ENCODE data around the gene PGLYRP4.

PGLYRP4 gene

DNA sequence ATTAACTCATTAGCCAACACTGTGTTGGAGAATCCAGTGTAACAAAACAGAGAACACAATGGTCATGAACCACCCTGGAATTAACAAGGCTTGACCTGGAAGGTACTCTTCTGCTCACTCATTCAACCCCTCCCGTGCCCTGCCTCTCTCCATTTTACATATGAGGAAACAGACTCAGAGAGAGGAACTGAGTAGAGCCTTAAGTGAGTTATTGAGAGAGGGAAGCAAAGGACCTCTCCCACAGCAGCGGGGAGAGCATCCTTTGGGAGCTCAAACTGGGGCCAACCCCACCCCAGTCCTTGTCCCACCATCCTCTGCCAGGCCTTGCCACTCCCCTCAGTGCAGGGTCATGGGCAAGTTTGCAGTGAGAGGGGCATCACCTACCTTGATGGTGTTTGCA lies 25.4 kb upstream of the PGLYRP4 start:
- TF ChIP-seq, protein P1, sequence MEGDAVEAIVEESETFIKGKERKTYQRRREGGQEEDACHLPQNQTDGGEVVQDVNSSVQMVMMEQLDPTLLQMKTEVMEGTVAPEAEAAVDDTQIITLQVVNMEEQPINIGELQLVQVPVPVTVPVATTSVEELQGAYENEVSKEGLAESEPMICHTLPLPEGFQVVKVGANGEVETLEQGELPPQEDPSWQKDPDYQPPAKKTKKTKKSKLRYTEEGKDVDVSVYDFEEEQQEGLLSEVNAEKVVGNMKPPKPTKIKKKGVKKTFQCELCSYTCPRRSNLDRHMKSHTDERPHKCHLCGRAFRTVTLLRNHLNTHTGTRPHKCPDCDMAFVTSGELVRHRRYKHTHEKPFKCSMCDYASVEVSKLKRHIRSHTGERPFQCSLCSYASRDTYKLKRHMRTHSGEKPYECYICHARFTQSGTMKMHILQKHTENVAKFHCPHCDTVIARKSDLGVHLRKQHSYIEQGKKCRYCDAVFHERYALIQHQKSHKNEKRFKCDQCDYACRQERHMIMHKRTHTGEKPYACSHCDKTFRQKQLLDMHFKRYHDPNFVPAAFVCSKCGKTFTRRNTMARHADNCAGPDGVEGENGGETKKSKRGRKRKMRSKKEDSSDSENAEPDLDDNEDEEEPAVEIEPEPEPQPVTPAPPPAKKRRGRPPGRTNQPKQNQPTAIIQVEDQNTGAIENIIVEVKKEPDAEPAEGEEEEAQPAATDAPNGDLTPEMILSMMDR (IDR thresholded peaks at IDR 0.05), result no peak
- no peaks in the 10 kb centered on the region for H3K36me3 ChIP-seq
- H3K27me3 ChIP-seq, result peaks cover 0 to 3% of the 10 kb centered on the region in 2 donors
- no peaks in the 10 kb centered on the region for H3K9me3 ChIP-seq
- H3K27ac ChIP-seq, result no peak overlapping the region
- DNase-seq, result peak in 1 of 2 donors; percentile 37
- H3K4me1 ChIP-seq, result no peaks in the 10 kb centered on the region
- intact Hi-C loops (cut with DNase I; ENCODE audit: low total_unique reads), result no loop called here
- no peak overlapping the region for H3K4me3 ChIP-seq

DNA sequence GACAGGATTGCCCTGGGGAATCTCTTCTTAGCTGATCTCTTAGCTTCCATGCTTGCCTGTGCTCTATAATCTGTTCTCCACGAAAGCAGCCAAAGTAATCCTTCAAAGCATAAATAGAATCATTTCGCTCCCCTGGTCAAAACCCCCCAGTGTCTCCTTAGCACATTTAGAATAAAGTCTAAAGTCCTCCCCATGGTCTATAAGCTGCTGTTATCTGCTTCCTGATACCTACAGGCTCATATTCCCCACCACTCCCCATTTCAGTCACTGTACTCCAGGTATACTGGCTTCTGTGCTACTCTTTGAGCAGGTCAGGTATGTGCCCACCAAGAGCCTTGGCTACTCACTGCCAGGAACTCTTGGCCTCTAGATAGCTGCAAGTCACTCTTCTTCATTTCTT lies 23.9 kb upstream of the PGLYRP4 start:
- no peak overlapping the region for H3K4me3 ChIP-seq
- intact Hi-C loops (cut with DNase I; ENCODE audit: low total_unique reads), result no loop called here
- no peak overlapping the region for H3K27ac ChIP-seq

DNA sequence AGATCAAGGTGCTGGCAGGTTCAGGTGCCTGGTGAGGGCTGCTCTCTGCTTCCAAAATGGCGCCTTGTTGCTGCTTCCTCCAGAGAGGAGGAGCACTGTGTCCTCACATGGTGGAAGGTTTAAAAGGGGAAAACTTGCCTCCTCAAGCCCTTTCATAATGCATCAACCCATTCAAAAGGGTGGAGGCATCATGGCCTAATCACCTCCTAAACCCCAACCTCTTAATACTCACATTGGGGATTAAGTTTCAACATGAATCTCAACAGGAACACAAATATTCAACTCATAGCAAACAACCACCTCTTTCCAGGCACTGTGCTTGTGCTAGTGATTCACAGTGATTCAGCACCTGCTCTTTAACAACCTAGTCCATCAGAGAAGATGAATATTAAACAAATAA lies 22.6 kb upstream of the PGLYRP4 start:
- intact Hi-C loops (cut with DNase I; ENCODE audit: low total_unique reads), result no loop called here

More for the DNA sequence above, 23.9 kb upstream of the PGLYRP4 start:
- Histone ChIP-seq H3K27me3 (peaks cover 0 to 3% of the 10 kb centered on the region in 2 donors), H3K4me1 (no peaks in the 10 kb centered on the region), H3K36me3 (no peaks in the 10 kb centered on the region), H3K9me3 (no peaks in the 10 kb centered on the region)
- DNase-seq, result no peak
- TF ChIP-seq, protein P1 (IDR thresholded peaks at IDR 0.05), result no peak

DNA sequence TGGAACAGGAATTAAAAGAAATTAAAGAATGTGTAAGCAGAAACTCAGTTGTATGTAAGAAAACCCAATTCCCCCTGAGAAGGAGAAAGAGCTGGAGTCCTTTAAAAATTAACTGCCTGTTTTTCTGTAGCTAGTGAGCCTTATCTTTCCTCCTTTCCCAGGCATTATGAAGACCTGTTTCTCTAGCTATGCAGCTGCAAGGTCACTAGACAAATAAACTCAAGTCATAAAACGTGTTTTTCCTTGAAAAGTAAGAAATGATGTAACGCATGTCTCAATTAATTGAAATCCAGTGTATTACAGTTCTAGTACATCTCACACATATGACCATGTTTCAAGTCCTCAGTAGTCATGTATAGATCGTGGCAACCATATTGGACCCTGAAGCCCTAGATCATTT lies 21.5 kb upstream of the PGLYRP4 start:
- H3K4me3 ChIP-seq, result no peak overlapping the region
- H3K4me1 ChIP-seq, result peaks cover 0 to 6% (median 0%) of the 10 kb centered on the region in 4 donors
- peaks cover 0 to 10% of the 10 kb centered on the region in 2 donors for H3K27me3 ChIP-seq
- H3K27ac ChIP-seq, result no peak overlapping the region
- H3K36me3 ChIP-seq, result no peaks in the 10 kb centered on the region
- H3K9me3 ChIP-seq, result no peaks in the 10 kb centered on the region
- DNase-seq, result no peak
- TF ChIP-seq, protein P1 (IDR thresholded peaks at IDR 0.05), result no peak
- intact Hi-C loops (cut with DNase I; ENCODE audit: low total_unique reads), result no loop called here

More for the DNA sequence above, 22.6 kb upstream of the PGLYRP4 start:
- H3K9me3 ChIP-seq, result no peaks in the 10 kb centered on the region
- H3K4me1 ChIP-seq, result no peaks in the 10 kb centered on the region
- H3K4me3 ChIP-seq, result no peak overlapping the region
- H3K36me3 ChIP-seq, result no peaks in the 10 kb centered on the region
- DNase-seq, result no peak
- H3K27ac ChIP-seq, result no peak overlapping the region
- peaks cover 0 to 3% of the 10 kb centered on the region in 2 donors for H3K27me3 ChIP-seq
- TF ChIP-seq, protein P1 (IDR thresholded peaks at IDR 0.05), result no peak

GRCh38 chr1:153368495-153368894 lies 19.9 kb upstream of the PGLYRP4 start:
- Histone ChIP-seq H3K27ac (no peak overlapping the region), H3K36me3 (no peaks in the 10 kb centered on the region), H3K27me3 (peaks cover 0 to 13% of the 10 kb centered on the region in 2 donors), H3K4me1 (peaks cover 0 to 6% (median 0%) of the 10 kb centered on the region in 4 donors), H3K4me3 (no peak overlapping the region), H3K9me3 (no peaks in the 10 kb centered on the region)
- TF ChIP-seq, protein P1 (IDR thresholded peaks at IDR 0.05), result no peak
- intact Hi-C loops (cut with DNase I; ENCODE audit: low total_unique reads), result no loop called here
- no peak for DNase-seq

- peaks cover 0 to 13% of the 10 kb centered on the region in 2 donors for H3K27me3 ChIP-seq
- no peak overlapping the region for H3K27ac ChIP-seq
- H3K4me3 ChIP-seq, result no peak overlapping the region
- peaks cover 0 to 6% (median 0%) of the 10 kb centered on the region in 4 donors for H3K4me1 ChIP-seq
- no peak for DNase-seq
- intact Hi-C loops (cut with DNase I; ENCODE audit: low total_unique reads), result no loop called here
- H3K36me3 ChIP-seq, result no peaks in the 10 kb centered on the region
- TF ChIP-seq, protein P1 (IDR thresholded peaks at IDR 0.05), result no peak
- H3K9me3 ChIP-seq, result no peaks in the 10 kb centered on the region
Observed at GRCh38 chr1:153367090-153367489, 18.4 kb upstream of the PGLYRP4 start.
